Heart right ventricle (tissue), 16 donors: ENCODE results near the gene NOP9. TPM values are rescaled to one million over a fixed set of nuclear protein-coding genes. Genes with fewer than 3 reads are reported as not detected.

Experiments used
- ATAC-seq, 8 donors: fragments of 200-7000 bp; cut with Tn5 transposase; one replicate each; pipeline ENCODE4 v1.9.1; 2020; ENCODE audit warnings: mild to moderate bottlenecking in 8 of 8, moderate library complexity in 8 of 8, moderate number of reproducible peaks in 1 of 8
- DNase-seq, 2 donors: peaks; one replicate each; pipeline ENCODE4 v3.0.0-alpha.2; 2020
- H3K27ac ChIP-seq, 10 donors: fragments of 200-600 bp; sonication (generic) in 2 of 10; one replicate each; pipeline versions ENCODE4 v1.5.0 to v1.8.0; 2020 to 2022; ENCODE audit warnings: mild to moderate bottlenecking in 3 of 10
- H3K27me3 ChIP-seq, 7 donors: fragments of 200-600 bp; one replicate each; pipeline ENCODE4 v1.8.0; 2021 to 2022; ENCODE audit warnings: mild to moderate bottlenecking in 2 of 7
- H3K36me3 ChIP-seq, 9 donors: fragments of 200-600 bp; sonication (generic) in 1 of 9; one replicate each; pipeline versions ENCODE4 v1.5.0 to v1.8.0; 2020 to 2022; ENCODE audit warnings: mild to moderate bottlenecking in 2 of 9
- H3K4me1 ChIP-seq, 9 donors: fragments of 200-600 bp; sonication (generic) in 1 of 9; one replicate each; pipeline versions ENCODE4 v1.5.0 to v1.8.0; 2020 to 2022; ENCODE audit warnings: mild to moderate bottlenecking in 4 of 9
- H3K4me3 ChIP-seq, 10 donors: fragments of 200-600 bp; sonication (generic) in 2 of 10; one replicate each; pipeline versions ENCODE4 v1.5.0 to v1.8.0; 2020 to 2022; ENCODE audit warnings: mild to moderate bottlenecking in 7 of 10, moderate library complexity in 2 of 10
- H3K9me3 ChIP-seq, 11 donors: fragments of 200-600 bp in 10 of 11; sonication (generic) in 2 of 11; one replicate each; pipeline versions ENCODE4 v1.5.0 to v1.8.0; 2013 to 2022; ENCODE audit warnings: mild to moderate bottlenecking in 2 of 11, control low read depth in 1 of 11, moderate library complexity in 1 of 11
- WGBS, 2 donors: extraction: QIAGEN DNeasy Blood & Tissue Kit; methylation state at CpG; one replicate each; pipeline ENCODE4 v1.1.7; 2013; ENCODE audit warnings: inconsistent platforms in 1 of 2; 5-methylcytosine and 5-hydroxymethylcytosine counted together
- intact Hi-C, 10 donors: fragments of 100-400 bp; cut with DNase I; formaldehyde crosslinking; loops; one replicate each; pipeline versions ENCODE4 v1.11.1 to v1.14.2; 2022
- polyA plus RNA-seq, 2 donors: library from polyadenylated mRNA; stranded (reverse); fragments of 200-250 nt; gene quantifications; one replicate each; pipeline ENCODE4 v1.2.3, GENCODE V29; 2013
- total RNA-seq, 10 donors: library from RNA; stranded (reverse); fragmentation: NEBNext Ultra II Directional in 3 of 10; extraction: Animal tissue kit (Norgen Biotek cat#: 25700) in 3 of 10; gene quantifications; one replicate each; pipeline versions ENCODE4 v1.2.1 to v1.2.4, GENCODE V29; 2021 to 2023
- TF ChIP-seq, protein P1 (sequence below), 9 donors: fragments of 200-600 bp; sonication (generic) in 2 of 9; IDR thresholded peaks; one replicate each; pipeline versions ENCODE4 v1.5.0 to v1.8.0; 2021 to 2022; ENCODE audit warnings: antibody characterized with exemption in 9 of 9, mild to moderate bottlenecking in 5 of 9, moderate library complexity in 1 of 9
- donor health status: Arrhythmogenic right ventricular cardiomyopathy.
- donor health status: ischemic (EF 13 %, LVEDD 7.1; RV severe dilation, severe dysfunction).
- donor health status: healthy with polysubstance abuse.
- donor health status: DM: no; HTN: yes; CAD: no.
- donor health status: DM: no; HTN: no; CAD: no.
- donor health status: ischemic (EF 25% LVEDD 6.9; RV normal size, moderate dysfunction).
- donor health status: ischemic (EF 25% LVEDD 5.7; RV mildly dilated, moderate dysfunction).
- donor health status: healthy.
- donor health status: DM: yes; HTN: yes; CAD: no.
- donor health status: Ischemic cardiomyopathy.
- donor health status: ischemic (EF 35%, LVEDD 5.7; RV mildly dilated, moderate dysfunction).
- donor health status: nonischemic (EF 11% LVEDD 7.7; RV severe dilation, severe dysfunction).
- donor health status: DM: yes; HTN: yes; CAD: no.
- donor health status: PGD.
- donor health status: ischemic (EF 29% LVEDD 5.4; RV normal size, mild dysfunction).
- donor health status: nonischemic (EF 23%, LVEDD 6.1; RV moderate dilation, normal function).

Gene NOP9
- total and polyA plus RNA-seq, 12 donors = 10.7 to 31.9 (median 26.4) TPM

DNA sequence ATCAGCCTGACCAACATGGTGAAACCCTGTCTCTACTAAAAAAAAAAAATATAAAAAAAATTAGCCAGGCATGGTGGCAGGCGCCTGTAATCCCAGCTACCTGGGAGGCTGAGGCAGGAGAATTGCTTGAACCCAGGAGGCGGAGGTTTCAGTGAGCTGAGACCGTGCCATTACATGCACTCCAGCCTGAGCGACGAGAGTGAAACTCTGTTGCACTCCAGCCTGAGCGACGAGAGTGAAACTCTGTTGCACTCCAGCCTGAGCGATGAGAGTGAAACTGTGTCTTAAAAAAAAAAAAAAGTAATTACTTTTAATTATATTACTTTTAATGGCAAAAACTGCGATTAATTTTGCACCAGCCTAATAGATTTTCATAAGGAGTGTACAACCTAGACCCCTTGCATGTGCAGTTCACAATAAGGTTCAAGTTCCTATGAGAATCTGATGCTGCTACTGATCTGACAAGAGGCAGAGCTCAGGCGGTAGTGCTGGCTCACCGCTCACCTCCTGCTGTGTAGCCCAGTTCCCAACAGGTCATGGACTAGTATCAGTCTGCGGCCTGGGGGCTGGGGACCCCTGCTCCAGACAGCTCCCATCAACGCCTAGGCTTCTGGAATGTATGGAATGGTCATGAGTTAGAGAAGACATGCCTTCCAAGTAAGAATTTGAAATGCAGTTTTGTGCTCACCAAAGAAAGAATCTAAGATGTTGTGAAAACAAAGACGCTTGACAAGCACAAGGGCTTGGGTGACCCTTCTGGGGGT lies 21.7 kb downstream of the NOP9 start:
- peaks cover 0 to 87% (median 0%) of the 10 kb centered on the region in 9 donors for H3K36me3 ChIP-seq
- intact Hi-C loops = no loop called here
- peaks cover 0 to 34% (median 4%) of the 10 kb centered on the region in 7 donors for H3K27me3 ChIP-seq
- H3K9me3 ChIP-seq = no peaks in the 10 kb centered on the region
- TF ChIP-seq, protein P1, sequence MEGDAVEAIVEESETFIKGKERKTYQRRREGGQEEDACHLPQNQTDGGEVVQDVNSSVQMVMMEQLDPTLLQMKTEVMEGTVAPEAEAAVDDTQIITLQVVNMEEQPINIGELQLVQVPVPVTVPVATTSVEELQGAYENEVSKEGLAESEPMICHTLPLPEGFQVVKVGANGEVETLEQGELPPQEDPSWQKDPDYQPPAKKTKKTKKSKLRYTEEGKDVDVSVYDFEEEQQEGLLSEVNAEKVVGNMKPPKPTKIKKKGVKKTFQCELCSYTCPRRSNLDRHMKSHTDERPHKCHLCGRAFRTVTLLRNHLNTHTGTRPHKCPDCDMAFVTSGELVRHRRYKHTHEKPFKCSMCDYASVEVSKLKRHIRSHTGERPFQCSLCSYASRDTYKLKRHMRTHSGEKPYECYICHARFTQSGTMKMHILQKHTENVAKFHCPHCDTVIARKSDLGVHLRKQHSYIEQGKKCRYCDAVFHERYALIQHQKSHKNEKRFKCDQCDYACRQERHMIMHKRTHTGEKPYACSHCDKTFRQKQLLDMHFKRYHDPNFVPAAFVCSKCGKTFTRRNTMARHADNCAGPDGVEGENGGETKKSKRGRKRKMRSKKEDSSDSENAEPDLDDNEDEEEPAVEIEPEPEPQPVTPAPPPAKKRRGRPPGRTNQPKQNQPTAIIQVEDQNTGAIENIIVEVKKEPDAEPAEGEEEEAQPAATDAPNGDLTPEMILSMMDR (IDR thresholded peaks at IDR 0.05) = no peak
- no peak overlapping the region for H3K27ac ChIP-seq
- WGBS, 2 donors = 88 to 90% methylated on average over 14 of the region's 14 CpGs
- ATAC-seq (no peak), DNase-seq (no peak)
- H3K4me3 ChIP-seq = no peak overlapping the region
- peaks cover 1 to 28% (median 8%) of the 10 kb centered on the region in 9 donors for H3K4me1 ChIP-seq

DNA sequence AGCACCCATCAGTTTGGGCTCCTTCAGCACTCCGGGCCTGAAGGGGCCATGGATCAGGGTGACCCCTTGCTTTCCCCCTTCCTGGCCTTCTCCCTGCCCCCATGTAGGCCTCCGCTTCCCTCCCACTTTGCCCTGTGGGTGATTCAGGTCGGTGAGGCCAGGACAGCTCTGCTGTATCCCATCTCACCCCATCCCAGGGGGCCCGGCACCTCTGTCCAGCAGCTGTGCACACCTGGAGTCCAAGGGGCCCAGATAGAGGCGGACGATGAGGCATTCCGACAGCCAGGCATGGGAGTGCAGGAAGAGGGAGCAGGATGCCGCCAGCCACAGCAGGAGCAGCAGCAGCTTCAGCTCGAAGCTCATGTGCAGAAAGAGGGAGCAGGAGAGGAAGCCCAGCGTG lies 23.0 kb downstream of the NOP9 start:
- no peak overlapping the region for H3K4me3 ChIP-seq
- DNase-seq (no peak), ATAC-seq (no peak)
- H3K36me3 ChIP-seq = peaks cover 0 to 97% (median 0%) of the 10 kb centered on the region in 9 donors
- H3K4me1 ChIP-seq = peaks cover 0 to 27% (median 0%) of the 10 kb centered on the region in 9 donors
- no peaks in the 10 kb centered on the region for H3K9me3 ChIP-seq
- TF ChIP-seq, protein P1 (IDR thresholded peaks at IDR 0.05) = no peak
- no peak overlapping the region for H3K27ac ChIP-seq
- intact Hi-C loops = no loop called here
- WGBS, 2 donors = 75 to 77% methylated on average over 9 to 10 of the region's 10 CpGs
- peaks cover 0 to 21% (median 1%) of the 10 kb centered on the region in 7 donors for H3K27me3 ChIP-seq

DNA sequence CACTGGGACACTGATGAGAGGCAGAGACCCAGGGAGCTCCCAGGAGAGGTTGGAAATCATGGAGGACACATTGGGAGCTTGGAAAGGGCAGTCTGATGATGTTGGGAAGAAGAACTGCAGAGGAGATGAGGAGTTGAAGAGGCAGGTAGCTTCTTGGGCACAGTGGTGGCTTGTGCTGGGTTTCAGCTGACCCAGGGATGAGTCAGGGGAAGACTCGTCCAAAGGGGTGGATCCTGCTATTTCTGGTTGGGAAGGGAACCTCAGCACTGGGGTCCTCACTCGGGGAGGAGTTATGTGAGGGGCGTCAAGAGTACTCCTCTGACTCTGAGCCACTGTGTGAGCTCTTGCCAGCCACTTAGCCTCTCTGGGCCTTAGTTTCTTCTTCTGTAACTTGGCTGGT lies 23.7 kb downstream of the NOP9 start:
- WGBS, 2 donors = 75% methylated on average over 3 of the region's 3 CpGs
- Histone ChIP-seq H3K36me3 (peaks cover 0 to 91% (median 0%) of the 10 kb centered on the region in 9 donors), H3K9me3 (no peaks in the 10 kb centered on the region), H3K4me3 (no peak overlapping the region), H3K27ac (no peak overlapping the region), H3K4me1 (peaks cover 0 to 27% (median 0%) of the 10 kb centered on the region in 9 donors), H3K27me3 (peaks cover 0 to 15% (median 0%) of the 10 kb centered on the region in 7 donors)
- DNase-seq = no peak
- intact Hi-C loops = no loop called here
- TF ChIP-seq, protein P1 (IDR thresholded peaks at IDR 0.05) = no peak
- no peak for ATAC-seq

DNA sequence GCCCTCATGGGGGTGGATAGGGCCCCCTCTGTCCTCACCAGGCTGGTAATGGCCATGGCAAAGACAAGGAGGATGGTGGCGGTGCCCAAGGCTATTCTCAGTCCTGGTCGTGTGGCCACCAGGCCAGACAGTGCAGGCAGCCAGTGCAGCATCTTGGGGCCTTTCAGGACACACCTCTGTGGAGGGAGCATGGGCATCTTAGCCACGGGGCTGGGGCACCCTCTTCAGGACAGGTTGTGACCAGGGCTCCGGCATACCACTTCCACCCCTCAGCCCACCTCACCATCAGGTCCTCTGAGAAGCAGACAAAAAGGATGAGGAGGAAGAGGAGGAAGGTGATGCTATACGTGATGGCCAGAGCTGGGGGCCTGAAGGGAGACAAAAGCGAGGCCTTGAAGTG lies 24.4 kb downstream of the NOP9 start:
- no peaks in the 10 kb centered on the region for H3K9me3 ChIP-seq
- H3K4me1 ChIP-seq = peaks cover 0 to 27% (median 0%) of the 10 kb centered on the region in 9 donors
- H3K27ac ChIP-seq = no peak overlapping the region
- WGBS, 2 donors = 85% methylated on average over 5 to 6 of the region's 6 CpGs
- intact Hi-C loops = no loop called here
- DNase-seq = no peak
- TF ChIP-seq, protein P1 (IDR thresholded peaks at IDR 0.05) = no peak
- no peak for ATAC-seq
- H3K36me3 ChIP-seq = peaks cover 0 to 91% (median 0%) of the 10 kb centered on the region in 9 donors
- H3K4me3 ChIP-seq = no peak overlapping the region
- peaks cover 0 to 9% (median 0%) of the 10 kb centered on the region in 7 donors for H3K27me3 ChIP-seq
